HFFc6 (cell line): Measurements from ENCODE around the gene CLDN14. TPM values are rescaled to one million over a fixed set of nuclear protein-coding genes. Genes with fewer than 3 reads are reported as not detected.

Experiments
- DNase-seq: peaks from one replicate; pipeline ENCODE4 v3.0.0-alpha.2; 2018
- H3K27ac Mint-ChIP-seq: 2 replicates; pipeline ENCODE4 v1.8.0; 2020; ENCODE audit warnings: mild to moderate bottlenecking, mixed read lengths
- H3K27me3 Mint-ChIP-seq: 2 replicates; pipeline ENCODE4 v1.8.0; 2021; ENCODE audit warnings: mild to moderate bottlenecking, moderate library complexity, mixed read lengths; ENCODE audit not compliant: insufficient read depth
- H3K36me3 Mint-ChIP-seq: 2 replicates; pipeline ENCODE4 v1.8.0; 2021; ENCODE audit warnings: low read depth, mixed read lengths
- H3K4me1 Mint-ChIP-seq: 2 replicates; pipeline ENCODE4 v1.8.0; 2020; ENCODE audit warnings: low read depth, mixed read lengths
- H3K4me3 Mint-ChIP-seq: 2 replicates; pipeline ENCODE4 v1.8.0; 2020; ENCODE audit warnings: mild to moderate bottlenecking, moderate library complexity, mixed read lengths
- H3K9me3 Mint-ChIP-seq: 2 replicates; pipeline ENCODE4 v1.8.0; 2020; ENCODE audit warnings: mild to moderate bottlenecking, mixed read lengths
- CTCF ChIP-seq: fragments of 200-600 bp; sonication (generic); IDR thresholded peaks from 2 replicates; pipeline ENCODE4 v1.5.0; 2021; ENCODE audit warnings: antibody characterized with exemption, mild to moderate bottlenecking
- total RNA-seq, 6 experiments: library from RNA; stranded (reverse); fragmentation: NEBNext Ultra II Directional; extraction: Animal tissue kit (Norgen Biotek cat#: 25700); gene quantifications; 2 replicates in 1 of 6; 3 replicates in 5 of 6; pipeline ENCODE4 v1.2.3, GENCODE V29; 2021

Gene CLDN14
- total RNA-seq, 6 experiments from 2014 or later, result 0.14 to 0.17 TPM; not detected in 4

GRCh38 chr21:36415375-36415774, 64.5 kb downstream of the CLDN14 start:
- DNase-seq, result no peak
- Mint-ChIP-seq H3K27ac (no peak overlapping the region), H3K4me3 (no peak overlapping the region), H3K27me3 (peaks cover 1% of the 10 kb centered on the region; the same call in 1 of the 2 replicates), H3K4me1 (peaks cover 8% of the 10 kb centered on the region; the same call in 1 of the 2 replicates), H3K9me3 (no peaks in the 10 kb centered on the region), H3K36me3 (peaks cover 16% of the 10 kb centered on the region)
- TF ChIP-seq CTCF, result no peak

GRCh38 chr21:36412916-36413315, 67.0 kb downstream of the CLDN14 start:
- no peak overlapping the region for H3K4me3 Mint-ChIP-seq
- no peaks in the 10 kb centered on the region for H3K9me3 Mint-ChIP-seq
- DNase-seq, result no peak
- no peak for TF ChIP-seq CTCF
- H3K27ac Mint-ChIP-seq, result no peak overlapping the region
- H3K27me3 Mint-ChIP-seq, result peaks cover 1% of the 10 kb centered on the region; the same call in 1 of the 2 replicates
- peaks cover 6% of the 10 kb centered on the region; the same call in 1 of the 2 replicates for H3K4me1 Mint-ChIP-seq
- H3K36me3 Mint-ChIP-seq, result peaks cover 16% of the 10 kb centered on the region

GRCh38 chr21:36411301-36411700, 68.6 kb downstream of the CLDN14 start:
- DNase-seq, result no peak
- H3K4me1 Mint-ChIP-seq, result peaks cover 6% of the 10 kb centered on the region; the same call in 1 of the 2 replicates
- no peaks in the 10 kb centered on the region for H3K9me3 Mint-ChIP-seq
- no peak for TF ChIP-seq CTCF
- peaks cover 1% of the 10 kb centered on the region; the same call in 1 of the 2 replicates for H3K27me3 Mint-ChIP-seq
- H3K4me3 Mint-ChIP-seq, result no peak overlapping the region
- H3K36me3 Mint-ChIP-seq, result peaks cover 13% of the 10 kb centered on the region
- H3K27ac Mint-ChIP-seq, result no peak overlapping the region

Other genes starting within 250 kb of the CLDN14 start
- gene MORC3, start 159.9 kb downstream of the CLDN14 start, total RNA-seq, result 10 to 100 TPM; 15.2 to 19.4 (median 16.3) TPM
- gene CHAF1B, start 94.7 kb downstream of the CLDN14 start, total RNA-seq, result 10 to 100 TPM in 4 of 6 experiments, 1 to 10 TPM in 2; 4.3 to 11.4 (median 10.5) TPM
- not detected for gene SIM2, start 219.0 kb upstream of the CLDN14 start, total RNA-seq